Activated T-cell treated with anti-CD3 and anti-CD28 coated beads, Interleukin-2, amount 50 U/mL, for 24 hours (primary cell): Measurements from ENCODE around the gene ALDH1A1.
"Not testable (repeated sequence)": the region's sequence is repeated elsewhere in the genome, so short reads cannot be mapped to it uniquely, and the experiment has no call there.

Source experiments
- DNase-seq: peaks from one replicate; pipeline ENCODE4 v3.0.0-alpha.2; 2020
- H3K27ac Mint-ChIP-seq: 2 replicates; pipeline ENCODE4 v1.8.0; 2020; ENCODE audit warnings: mild to moderate bottlenecking, mixed read lengths
- H3K27me3 Mint-ChIP-seq: 2 replicates; pipeline ENCODE4 v1.8.0; 2020; ENCODE audit warnings: mixed read lengths
- H3K36me3 Mint-ChIP-seq: 2 replicates; pipeline ENCODE4 v1.8.0; 2020; ENCODE audit warnings: low read depth, mixed read lengths
- H3K4me1 Mint-ChIP-seq: 2 replicates; pipeline ENCODE4 v1.8.0; 2020; ENCODE audit warnings: low read depth, mixed read lengths
- H3K4me3 Mint-ChIP-seq: 2 replicates; pipeline ENCODE4 v1.8.0; 2020; ENCODE audit warnings: mild to moderate bottlenecking, moderate library complexity, mixed read lengths
- H3K9me3 Mint-ChIP-seq: 2 replicates; pipeline ENCODE4 v1.8.0; 2020; ENCODE audit warnings: mixed read lengths

ALDH1A1 gene

DNA sequence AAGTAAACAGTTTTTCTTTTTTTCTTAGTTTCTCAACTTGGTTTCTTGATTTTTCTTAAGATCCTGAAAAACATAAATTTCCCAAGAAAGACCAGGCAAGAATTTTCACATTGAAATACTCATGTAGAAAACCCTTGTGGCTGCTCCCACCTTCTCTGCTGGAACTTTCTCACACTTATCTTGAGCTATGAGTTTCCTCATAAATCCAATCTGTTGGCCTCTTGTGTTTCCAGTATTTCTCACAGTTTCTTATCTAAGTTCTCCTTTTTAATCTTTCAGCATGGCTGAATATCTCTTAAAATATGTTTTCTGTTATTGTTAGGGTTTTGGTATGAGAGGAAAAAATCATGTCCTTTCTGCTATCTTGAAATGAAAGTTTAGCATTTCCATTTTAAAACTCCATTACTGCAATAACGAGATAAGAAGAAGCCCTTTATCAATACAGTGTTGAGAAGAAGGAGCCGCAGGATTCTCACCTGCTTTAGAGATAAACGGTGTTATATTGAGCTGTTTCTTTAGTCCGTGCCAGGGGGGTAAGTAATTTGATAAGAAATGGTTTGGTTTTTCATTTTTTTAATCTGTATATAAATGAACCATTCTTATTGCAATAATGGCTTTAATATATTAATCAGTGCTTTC, 89.3 kb downstream of the ALDH1A1 start:
- Mint-ChIP-seq H3K27ac (no peak overlapping the region), H3K4me1 (no peaks in the 10 kb centered on the region), H3K9me3 (no peaks in the 10 kb centered on the region), H3K36me3 (no peaks in the 10 kb centered on the region), H3K27me3 (peaks cover 4% of the 10 kb centered on the region), H3K4me3 (no peak overlapping the region)
- DNase-seq: no peak

DNA sequence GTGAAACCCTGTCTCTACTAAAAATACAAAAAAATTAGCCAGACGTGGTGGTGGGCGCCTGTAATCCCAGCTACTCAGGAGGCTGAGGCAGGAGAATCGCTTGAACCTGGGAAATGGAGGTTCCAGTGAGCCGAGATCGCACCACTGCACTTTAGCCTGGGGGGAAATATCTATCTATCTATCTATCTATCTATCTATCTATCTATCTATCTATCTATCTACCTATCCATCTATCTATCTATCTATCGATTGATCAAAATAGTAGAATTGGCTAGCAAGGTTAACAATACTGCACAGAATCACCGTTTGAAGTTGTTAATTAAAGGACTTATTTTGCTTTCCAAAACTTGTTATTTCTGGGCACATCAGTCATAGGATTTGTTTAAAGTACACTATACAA, 90.1 kb downstream of the ALDH1A1 start:
- DNase-seq, H3K9me3 Mint-ChIP-seq, H3K4me3 Mint-ChIP-seq, H3K4me1 Mint-ChIP-seq, H3K36me3 Mint-ChIP-seq, H3K27ac Mint-ChIP-seq, H3K27me3 Mint-ChIP-seq: not testable (repeated sequence)

DNA sequence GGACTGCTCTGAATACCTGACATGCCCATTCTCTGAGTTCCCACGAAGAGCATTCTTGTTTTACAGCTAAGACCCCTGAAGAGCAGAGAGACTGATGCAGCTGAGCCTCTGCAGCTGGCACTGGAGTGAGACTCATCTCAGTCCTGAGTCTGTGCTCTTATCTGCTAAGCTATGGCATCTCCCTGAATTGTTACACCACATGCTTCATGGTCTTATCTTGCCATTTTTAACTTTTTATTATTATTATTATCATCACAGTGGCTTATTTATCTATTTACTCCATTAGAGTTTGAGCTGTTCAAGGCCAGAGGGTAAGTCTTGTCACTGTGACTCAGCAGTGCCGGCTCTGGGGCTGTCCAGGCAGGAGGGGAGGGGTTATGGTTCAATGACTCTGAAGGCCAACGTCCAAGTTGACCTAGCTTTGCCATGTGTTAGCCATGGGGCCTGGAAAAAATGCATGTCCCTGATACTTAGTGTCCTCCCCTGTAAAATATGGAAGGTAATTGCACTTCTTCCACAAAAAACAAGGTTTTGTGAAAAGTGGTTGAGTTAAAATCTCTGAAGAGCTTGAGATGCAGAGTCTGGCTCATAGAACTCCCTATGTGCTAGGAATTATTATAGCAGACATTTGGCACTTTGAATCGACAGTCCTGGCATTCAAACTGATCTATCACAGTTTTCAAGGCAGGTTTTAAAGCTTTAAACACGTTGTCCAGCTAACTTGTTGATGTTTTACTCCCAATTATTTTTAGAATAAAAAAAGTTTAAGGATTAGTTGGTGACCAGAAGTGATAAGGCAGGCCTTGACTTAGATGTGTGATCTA, 94.6 kb downstream of the ALDH1A1 start:
- Mint-ChIP-seq H3K27ac (no peak overlapping the region), H3K9me3 (no peaks in the 10 kb centered on the region), H3K27me3 (no peaks in the 10 kb centered on the region), H3K36me3 (no peaks in the 10 kb centered on the region), H3K4me3 (no peak overlapping the region), H3K4me1 (no peaks in the 10 kb centered on the region)
- DNase-seq: no peak

GRCh38 chr9:72857624-72857996, 95.2 kb downstream of the ALDH1A1 start:
- Mint-ChIP-seq H3K36me3 (no peaks in the 10 kb centered on the region), H3K27ac (no peak overlapping the region), H3K4me3 (no peak overlapping the region), H3K9me3 (no peaks in the 10 kb centered on the region), H3K4me1 (no peaks in the 10 kb centered on the region), H3K27me3 (no peaks in the 10 kb centered on the region)
- no peak for DNase-seq

- H3K9me3 Mint-ChIP-seq: no peaks in the 10 kb centered on the region
- no peak overlapping the region for H3K4me3 Mint-ChIP-seq
- H3K27ac Mint-ChIP-seq: no peak overlapping the region
- H3K36me3 Mint-ChIP-seq: no peaks in the 10 kb centered on the region
- no peak for DNase-seq
- H3K4me1 Mint-ChIP-seq: no peaks in the 10 kb centered on the region
- H3K27me3 Mint-ChIP-seq: no peaks in the 10 kb centered on the region
These were observed 95.8 kb downstream of the ALDH1A1 start for GRCh38 chr9:72856972-72857623.

DNA sequence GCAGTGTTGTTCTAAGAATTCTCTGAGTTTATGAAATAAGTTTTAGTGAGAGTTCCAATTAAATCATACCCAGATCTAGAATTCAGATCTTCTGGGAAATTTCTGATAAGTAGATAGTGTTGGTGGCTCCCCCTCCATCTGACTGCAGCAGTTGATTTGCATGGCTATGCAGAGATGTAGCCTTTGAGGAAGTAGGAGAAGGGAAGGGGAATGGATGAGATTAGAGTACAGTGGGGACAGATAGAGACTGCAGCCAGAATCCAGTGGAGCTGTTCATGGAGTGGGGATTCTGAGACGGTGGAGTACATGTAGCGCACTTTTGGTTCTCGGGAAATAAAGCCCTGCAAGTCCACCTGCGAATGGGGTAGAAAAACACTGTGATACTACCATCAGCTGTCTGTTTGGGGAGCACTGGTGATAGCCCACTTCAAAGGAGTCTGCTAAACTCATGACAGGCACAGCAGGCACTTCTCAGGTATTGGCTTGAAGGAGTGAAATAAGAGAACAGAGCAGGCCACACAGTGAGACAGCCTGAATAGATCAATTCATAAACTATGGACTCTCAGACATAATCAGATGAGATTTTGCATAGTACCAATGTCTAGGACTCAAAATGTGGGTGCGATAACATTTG, 96.8 kb downstream of the ALDH1A1 start:
- Mint-ChIP-seq H3K4me3 (no peak overlapping the region), H3K9me3 (no peaks in the 10 kb centered on the region), H3K27ac (no peak overlapping the region), H3K27me3 (no peaks in the 10 kb centered on the region), H3K36me3 (no peaks in the 10 kb centered on the region), H3K4me1 (no peaks in the 10 kb centered on the region)
- no peak for DNase-seq

- H3K4me3 Mint-ChIP-seq: no peak overlapping the region
- no peaks in the 10 kb centered on the region for H3K9me3 Mint-ChIP-seq
- DNase-seq: no peak
- no peaks in the 10 kb centered on the region for H3K36me3 Mint-ChIP-seq
- H3K27me3 Mint-ChIP-seq: no peaks in the 10 kb centered on the region
- no peaks in the 10 kb centered on the region for H3K4me1 Mint-ChIP-seq
- no peak overlapping the region for H3K27ac Mint-ChIP-seq
These were observed 97.5 kb downstream of the ALDH1A1 start for GRCh38 chr9:72855321-72855720.
